ENCODE data around the gene DROSHA.

DROSHA gene

DNA sequence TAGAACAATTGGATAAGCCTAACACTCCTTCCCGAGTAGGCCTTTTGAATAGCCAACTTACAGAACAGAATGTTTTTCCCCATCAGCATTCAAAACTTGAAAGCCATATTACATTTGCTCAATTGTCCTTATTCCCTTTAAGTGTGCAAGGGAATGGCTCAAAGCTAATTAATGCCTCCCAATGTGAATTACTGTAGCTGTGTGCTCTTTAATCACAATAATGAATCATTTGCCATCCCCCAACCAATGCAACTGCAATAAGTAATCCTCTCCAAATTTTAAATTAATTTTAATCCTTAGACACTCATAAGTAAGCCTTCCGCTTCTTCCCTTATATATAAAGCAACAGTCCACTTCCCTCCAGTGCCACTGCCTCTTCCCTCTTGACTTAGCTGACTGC lies 115.9 kb downstream of the DROSHA start:
- DNase-seq = no peak

DNA sequence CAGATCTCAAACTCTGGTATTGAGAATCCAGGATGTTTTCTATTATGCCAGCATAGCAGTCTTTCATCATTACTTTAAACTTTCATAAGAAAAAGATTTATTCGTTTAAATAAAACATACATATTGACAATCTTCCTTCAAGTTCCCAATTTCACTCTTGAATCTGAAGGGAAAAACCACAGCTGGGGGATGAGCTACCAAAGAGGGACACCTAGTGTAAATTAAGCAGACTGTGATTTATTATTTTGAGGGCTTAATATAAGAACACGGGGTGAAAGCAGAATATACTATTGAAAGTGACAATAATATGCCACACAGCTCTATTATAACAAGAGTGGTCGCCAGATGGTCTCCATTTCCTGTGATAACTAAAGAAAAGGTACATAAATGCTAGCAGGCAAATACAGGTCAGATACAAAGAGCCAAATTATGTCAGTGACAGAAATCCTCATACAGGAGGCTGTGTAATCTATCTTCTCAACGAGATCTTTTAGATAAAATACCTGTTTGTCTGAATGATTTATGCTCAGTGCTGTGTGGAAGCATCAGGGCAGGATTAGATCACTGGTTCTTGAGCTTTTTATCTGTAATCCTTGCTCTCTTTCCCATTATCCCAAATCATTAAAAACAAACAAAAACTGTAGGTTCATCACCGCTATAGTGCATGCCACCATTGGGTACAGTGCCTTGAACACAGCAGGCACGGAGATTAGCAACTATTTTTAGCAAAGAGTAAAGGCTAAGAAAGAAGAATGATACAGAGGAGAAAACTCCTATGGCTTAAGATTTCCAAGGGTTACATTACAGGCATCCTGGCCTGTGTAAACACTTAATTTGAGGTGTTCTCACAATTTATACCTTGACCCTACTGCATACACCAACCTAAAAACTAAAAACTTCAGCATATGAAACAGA lies 116.6 kb downstream of the DROSHA start:
- H3K79me1 ChIP-seq (replicated peaks; ENCODE audit: low read length, poor library complexity, severe bottlenecking) = peaks cover 16% of the 10 kb centered on the region
- H3K27me3 ChIP-seq (ENCODE audit: control insufficient read depth in 1 of 2, insufficient read depth in 1 of 2, low read length in 2 of 2) = no peaks in the 10 kb centered on the region
- no peak overlapping the region for H3K4me2 ChIP-seq (ENCODE audit: low read length, poor library complexity, severe bottlenecking)
- H2BK120ac ChIP-seq (ENCODE audit: low read depth, low read length) = no peak overlapping the region
- DNase-seq = no peak
- H3K18ac ChIP-seq (ENCODE audit: low read depth in 1 of 2, low read length in 2 of 2) = no peak overlapping the region
- H3K36me3 ChIP-seq (ENCODE audit: control insufficient read depth in 1 of 2, insufficient read depth in 2 of 2, low read depth in 1 of 2, low read length in 2 of 2) = peaks cover 27 to 70% of the 10 kb centered on the region in 2 experiments
- no peak overlapping the region for H3K4ac ChIP-seq (ENCODE audit: low read depth in 1 of 2, low read length in 2 of 2)
- no peak overlapping the region for H3K4me3 ChIP-seq (ENCODE audit: insufficient read depth in 1 of 2, low read depth in 1 of 2, low read length in 2 of 2)
- H4K8ac ChIP-seq (ENCODE audit: low read length) = no peak overlapping the region
- H2BK15ac ChIP-seq (ENCODE audit: low read depth, poor library complexity, severe bottlenecking) = no peak overlapping the region
- H4K91ac ChIP-seq (ENCODE audit: low read length) = no peak overlapping the region
- H2BK12ac ChIP-seq (ENCODE audit: low read length in 2 of 2) = no peak overlapping the region
- no peak overlapping the region for H3K9ac ChIP-seq (ENCODE audit: low read length)
- no peak overlapping the region for H3K23ac ChIP-seq (ENCODE audit: low read length in 2 of 2)
- peaks cover 10% of the 10 kb centered on the region for H3K4me1 ChIP-seq (ENCODE audit: control insufficient read depth, insufficient read depth, low read depth, low read length)
- no peak overlapping the region for H3K14ac ChIP-seq (ENCODE audit: low read length in 2 of 2)
- H3K9me3 ChIP-seq (ENCODE audit: control insufficient read depth, low read length) = no peaks in the 10 kb centered on the region
- H2AK5ac ChIP-seq (ENCODE audit: low read length, severe bottlenecking) = no peak overlapping the region
- no peak overlapping the region for H2BK5ac ChIP-seq (ENCODE audit: low read depth, low read length, poor library complexity, severe bottlenecking)
- no peak overlapping the region for H3K27ac ChIP-seq (ENCODE audit: low read length, poor library complexity, severe bottlenecking)
- H2AFZ ChIP-seq (ENCODE audit: low read depth, low read length) = no peak overlapping the region
- 88% methylated on average over 4 of the region's 6 CpGs for WGBS

More for the DNA sequence above, 115.9 kb downstream of the DROSHA start:
- Histone ChIP-seq H2AFZ (ENCODE audit: low read depth, low read length) (no peak overlapping the region), H3K23ac (ENCODE audit: low read length in 2 of 2) (no peak overlapping the region), H4K91ac (ENCODE audit: low read length) (no peak overlapping the region), H3K4me3 (ENCODE audit: insufficient read depth in 1 of 2, low read depth in 1 of 2, low read length in 2 of 2) (no peak overlapping the region), H3K27me3 (ENCODE audit: control insufficient read depth in 1 of 2, insufficient read depth in 1 of 2, low read length in 2 of 2) (no peaks in the 10 kb centered on the region), H3K9me3 (ENCODE audit: control insufficient read depth, low read length) (no peaks in the 10 kb centered on the region), H3K4me2 (ENCODE audit: low read length, poor library complexity, severe bottlenecking) (no peak overlapping the region), H3K27ac (ENCODE audit: low read length, poor library complexity, severe bottlenecking) (no peak overlapping the region), H3K79me1 (replicated peaks; ENCODE audit: low read length, poor library complexity, severe bottlenecking) (peaks cover 11% of the 10 kb centered on the region), H2BK15ac (ENCODE audit: low read depth, poor library complexity, severe bottlenecking) (no peak overlapping the region), H2BK120ac (ENCODE audit: low read depth, low read length) (no peak overlapping the region), H3K4me1 (ENCODE audit: control insufficient read depth, insufficient read depth, low read depth, low read length) (peaks cover 10% of the 10 kb centered on the region), H2BK5ac (ENCODE audit: low read depth, low read length, poor library complexity, severe bottlenecking) (no peak overlapping the region), H3K4ac (ENCODE audit: low read depth in 1 of 2, low read length in 2 of 2) (no peak overlapping the region), H3K9ac (ENCODE audit: low read length) (no peak overlapping the region), H3K14ac (ENCODE audit: low read length in 2 of 2) (no peak overlapping the region), H3K18ac (ENCODE audit: low read depth in 1 of 2, low read length in 2 of 2) (no peak overlapping the region), H2AK5ac (ENCODE audit: low read length, severe bottlenecking) (no peak overlapping the region), H4K8ac (ENCODE audit: low read length) (no peak overlapping the region), H3K36me3 (ENCODE audit: control insufficient read depth in 1 of 2, insufficient read depth in 2 of 2, low read depth in 1 of 2, low read length in 2 of 2) (peaks cover 22 to 70% of the 10 kb centered on the region in 2 experiments), H2BK12ac (ENCODE audit: low read length in 2 of 2) (no peak overlapping the region)
- WGBS = 98% methylated on average over 2 of the region's 2 CpGs

DNA sequence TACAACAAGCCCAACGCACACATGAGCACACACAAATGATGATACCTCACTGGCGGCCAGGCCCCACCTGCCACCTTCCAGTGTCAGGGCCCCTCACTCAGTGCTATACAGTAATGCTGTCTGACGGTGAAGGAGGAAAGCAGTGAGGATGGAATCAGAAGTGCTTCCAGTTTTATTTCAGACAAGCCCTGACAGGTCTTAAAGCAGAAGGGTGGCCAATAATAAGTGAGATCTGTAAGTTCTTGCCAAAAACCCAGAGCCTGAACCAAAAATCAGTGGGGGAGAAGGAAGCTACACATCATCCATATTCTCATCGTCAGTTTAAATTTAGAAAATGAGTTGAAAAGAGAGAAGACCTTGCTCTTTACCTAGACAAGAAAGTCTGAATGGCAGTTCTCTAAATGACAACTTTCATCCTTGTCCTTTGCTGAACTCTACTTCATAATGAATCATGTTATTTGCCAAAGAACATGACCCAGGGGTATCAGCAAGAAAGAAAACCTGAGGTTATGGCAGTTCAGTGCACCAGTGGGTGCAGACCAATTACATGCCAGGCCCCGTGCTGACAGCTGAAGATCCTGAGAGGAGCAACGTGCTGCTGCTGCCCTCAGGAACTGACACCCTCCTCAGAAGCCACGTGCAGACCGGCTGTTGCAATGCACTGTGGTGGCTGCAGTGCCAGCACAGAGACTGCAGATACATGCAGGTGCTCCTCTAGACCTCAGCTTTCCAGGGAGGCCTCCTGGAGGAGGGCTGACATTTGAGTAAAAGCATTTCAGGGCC lies 118.7 kb downstream of the DROSHA start:
- H3K4me1 ChIP-seq (ENCODE audit: control insufficient read depth, insufficient read depth, low read depth, low read length) = peaks cover 13% of the 10 kb centered on the region
- peak overlapping the region; percentile 74 for H3K27ac ChIP-seq (ENCODE audit: low read length, poor library complexity, severe bottlenecking)
- no peak overlapping the region for H3K9ac ChIP-seq (ENCODE audit: low read length)
- H2BK5ac ChIP-seq (ENCODE audit: low read depth, low read length, poor library complexity, severe bottlenecking) = no peak overlapping the region
- H4K91ac ChIP-seq (ENCODE audit: low read length) = no peak overlapping the region
- H2BK120ac ChIP-seq (ENCODE audit: low read depth, low read length) = no peak overlapping the region
- no peak overlapping the region for H3K18ac ChIP-seq (ENCODE audit: low read depth in 1 of 2, low read length in 2 of 2)
- H3K23ac ChIP-seq (ENCODE audit: low read length in 2 of 2) = peak overlapping the region in 1 of 2 experiments; percentile 74
- no peaks in the 10 kb centered on the region for H3K27me3 ChIP-seq (ENCODE audit: control insufficient read depth in 1 of 2, insufficient read depth in 1 of 2, low read length in 2 of 2)
- H3K14ac ChIP-seq (ENCODE audit: low read length in 2 of 2) = no peak overlapping the region
- DNase-seq = no peak
- no peak overlapping the region for H2BK12ac ChIP-seq (ENCODE audit: low read length in 2 of 2)
- no peak overlapping the region for H3K4ac ChIP-seq (ENCODE audit: low read depth in 1 of 2, low read length in 2 of 2)
- no peaks in the 10 kb centered on the region for H3K9me3 ChIP-seq (ENCODE audit: control insufficient read depth, low read length)
- WGBS = 93% methylated on average over 7 of the region's 8 CpGs
- H3K4me2 ChIP-seq (ENCODE audit: low read length, poor library complexity, severe bottlenecking) = no peak overlapping the region
- H2AK5ac ChIP-seq (ENCODE audit: low read length, severe bottlenecking) = no peak overlapping the region
- H2AFZ ChIP-seq (ENCODE audit: low read depth, low read length) = no peak overlapping the region
- peaks cover 16% of the 10 kb centered on the region for H3K79me1 ChIP-seq (replicated peaks; ENCODE audit: low read length, poor library complexity, severe bottlenecking)
- peaks cover 23 to 55% of the 10 kb centered on the region in 2 experiments for H3K36me3 ChIP-seq (ENCODE audit: control insufficient read depth in 1 of 2, insufficient read depth in 2 of 2, low read depth in 1 of 2, low read length in 2 of 2)
- no peak overlapping the region for H2BK15ac ChIP-seq (ENCODE audit: low read depth, poor library complexity, severe bottlenecking)
- no peak overlapping the region for H4K8ac ChIP-seq (ENCODE audit: low read length)
- no peak overlapping the region for H3K4me3 ChIP-seq (ENCODE audit: insufficient read depth in 1 of 2, low read depth in 1 of 2, low read length in 2 of 2)

DNA sequence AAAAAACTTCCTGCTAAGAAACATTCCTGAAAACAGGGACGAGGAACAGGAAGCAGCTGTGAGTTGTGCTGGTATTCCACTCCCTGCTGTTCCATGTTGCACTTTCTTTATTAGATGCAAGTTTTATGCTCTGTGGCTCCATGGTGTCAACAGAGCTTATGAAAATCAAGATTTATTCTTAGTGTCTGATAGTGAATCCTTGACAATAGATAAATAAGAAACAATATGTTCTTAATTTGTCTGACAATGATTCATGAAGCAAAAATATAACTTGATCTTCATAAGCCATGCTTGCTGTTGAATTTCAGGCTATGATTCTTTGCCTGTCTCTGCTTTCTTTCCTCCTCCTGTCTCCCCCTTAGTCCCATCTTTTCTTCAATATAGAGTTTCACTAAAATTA lies 119.6 kb downstream of the DROSHA start:
- Histone ChIP-seq H3K9me3 (ENCODE audit: control insufficient read depth, low read length) (no peaks in the 10 kb centered on the region), H2BK5ac (ENCODE audit: low read depth, low read length, poor library complexity, severe bottlenecking) (no peak overlapping the region), H4K8ac (ENCODE audit: low read length) (no peak overlapping the region), H4K91ac (ENCODE audit: low read length) (no peak overlapping the region), H3K9ac (ENCODE audit: low read length) (no peak overlapping the region), H3K23ac (ENCODE audit: low read length in 2 of 2) (no peak overlapping the region), H3K4me2 (ENCODE audit: low read length, poor library complexity, severe bottlenecking) (no peak overlapping the region), H3K4ac (ENCODE audit: low read depth in 1 of 2, low read length in 2 of 2) (no peak overlapping the region), H3K79me1 (replicated peaks; ENCODE audit: low read length, poor library complexity, severe bottlenecking) (peaks cover 16% of the 10 kb centered on the region), H3K14ac (ENCODE audit: low read length in 2 of 2) (no peak overlapping the region), H2BK120ac (ENCODE audit: low read depth, low read length) (no peak overlapping the region), H3K4me3 (ENCODE audit: insufficient read depth in 1 of 2, low read depth in 1 of 2, low read length in 2 of 2) (no peak overlapping the region), H3K18ac (ENCODE audit: low read depth in 1 of 2, low read length in 2 of 2) (no peak overlapping the region), H2AFZ (ENCODE audit: low read depth, low read length) (no peak overlapping the region), H3K36me3 (ENCODE audit: control insufficient read depth in 1 of 2, insufficient read depth in 2 of 2, low read depth in 1 of 2, low read length in 2 of 2) (peaks cover 16 to 49% of the 10 kb centered on the region in 2 experiments), H3K27ac (ENCODE audit: low read length, poor library complexity, severe bottlenecking) (peak overlapping the region; percentile 74), H2BK15ac (ENCODE audit: low read depth, poor library complexity, severe bottlenecking) (no peak overlapping the region), H2BK12ac (ENCODE audit: low read length in 2 of 2) (no peak overlapping the region), H2AK5ac (ENCODE audit: low read length, severe bottlenecking) (no peak overlapping the region), H3K4me1 (ENCODE audit: control insufficient read depth, insufficient read depth, low read depth, low read length) (peaks cover 13% of the 10 kb centered on the region), H3K27me3 (ENCODE audit: control insufficient read depth in 1 of 2, insufficient read depth in 1 of 2, low read length in 2 of 2) (no peaks in the 10 kb centered on the region)
- 73% methylated on average over 1 of the region's 1 CpG for WGBS
- no peak for DNase-seq

All from mesenchymal stem cell (in vitro differentiated cells and primary cell).